ENCODE results near the gene TRUB2.
A peak's percentile ranks its signal among the peaks of the same experiment; 100 is the strongest.

TRUB2 gene

DNA sequence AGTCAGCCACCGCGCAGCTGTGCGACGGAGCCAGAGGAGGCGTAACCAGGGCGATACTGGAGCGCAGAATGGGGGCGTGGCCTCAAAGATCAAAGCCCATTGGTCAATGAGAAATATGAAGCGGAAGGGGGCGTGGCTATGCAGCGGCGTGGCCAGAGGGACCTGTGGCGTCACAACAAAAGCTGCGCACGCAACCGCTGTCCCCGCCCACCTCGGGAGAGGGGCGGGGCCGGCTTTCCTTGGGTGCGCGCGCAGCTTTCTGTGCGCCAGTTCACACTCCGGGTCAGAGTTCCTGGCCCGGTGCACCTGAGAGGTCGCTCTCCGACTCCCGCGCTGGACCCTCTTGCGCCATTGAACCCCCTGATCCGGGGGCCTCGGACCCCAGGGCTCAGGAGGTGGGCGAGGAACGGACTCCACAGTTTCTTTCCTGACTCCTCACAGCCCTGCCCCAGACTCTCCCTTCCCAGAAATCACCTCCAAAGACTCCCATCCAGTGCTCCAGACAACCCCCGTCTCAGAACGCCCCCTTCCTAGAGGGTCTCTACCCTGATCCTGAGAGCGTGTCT lies 46.2 kb downstream of the TRUB2 start, which contains the start of gene SWI5:
TSS of gene SWI5 (plus strand) at position 269 of the 566 bp plus-strand sequence.
- H4K8ac ChIP-seq (ENCODE audit: low read depth, low read length): no peak within 1 kb of the TSS
- H2BK15ac ChIP-seq (ENCODE audit: low read length): peak within 1 kb of the TSS; percentile 38
- DNase-seq (ENCODE audit: low spot score): peak; percentile 100
- H2BK5ac ChIP-seq (ENCODE audit: low read length): peak within 1 kb of the TSS; percentile 83
- peaks cover 3% of the 10 kb centered on the region for H3K79me1 ChIP-seq (ENCODE audit: low read depth, low read length)
- no peak within 1 kb of the TSS for H4K91ac ChIP-seq (ENCODE audit: low read depth, low read length, poor library complexity)
- H3K18ac ChIP-seq (ENCODE audit: low read length): peak within 1 kb of the TSS; percentile 92
- H3K4ac ChIP-seq (ENCODE audit: low read length): no peak within 1 kb of the TSS
- WGBS, 2 donors (ENCODE audit: extremely low coverage in 2 of 2, insufficient read length in 2 of 2, insufficient replicate concordance in 1 of 2): no CpG with 5 or more reads among the region's 38 CpGs
- H2AFZ ChIP-seq (ENCODE audit: low read length): peak within 1 kb of the TSS; percentile 97
- H3K9me3 ChIP-seq (replicated peaks in 1 of 2; ENCODE audit: control insufficient read depth in 2 of 2, insufficient read depth in 1 of 2, low read depth in 1 of 2, low read length in 2 of 2): no peaks in the 10 kb centered on the region
- H3K4me3 ChIP-seq (ENCODE audit: low read length in 2 of 2): peak within 1 kb of the TSS; percentile 65 to 95
- peaks cover 4 to 24% of the 10 kb centered on the region in 2 donors for H3K36me3 ChIP-seq (replicated peaks in 1 of 2; ENCODE audit: control insufficient read depth in 2 of 2, insufficient read depth in 2 of 2, low read length in 2 of 2)
- H3K9ac ChIP-seq (ENCODE audit: low read depth, low read length, poor library complexity): peak within 1 kb of the TSS; percentile 89
- peak within 1 kb of the TSS; percentile 100 for H3K23ac ChIP-seq (ENCODE audit: low read depth, low read length, poor library complexity)
- H3K4me2 ChIP-seq (ENCODE audit: insufficient read depth, low read length, poor library complexity, severe bottlenecking): peak within 1 kb of the TSS; percentile 95
- peak within 1 kb of the TSS; percentile 57 for H3K14ac ChIP-seq (ENCODE audit: low read length)
- H2BK120ac ChIP-seq (ENCODE audit: low read depth, low read length): peak within 1 kb of the TSS; percentile 12
- peak within 1 kb of the TSS; percentile 99 for H2AK5ac ChIP-seq (ENCODE audit: low read depth, low read length)
- peak within 1 kb of the TSS; percentile 51 for H3K27ac ChIP-seq (replicated peaks; ENCODE audit: low read length)
- H3K4me1 ChIP-seq (ENCODE audit: control insufficient read depth in 2 of 2, insufficient read depth in 1 of 2, low read depth in 1 of 2, low read length in 2 of 2): peaks cover 7% of the 10 kb centered on the region in 2 donors
- H2BK12ac ChIP-seq (ENCODE audit: low read length): no peak within 1 kb of the TSS
- H3K27me3 ChIP-seq (ENCODE audit: control insufficient read depth in 3 of 3, insufficient read depth in 3 of 3, low read depth in 1 of 3, low read length in 3 of 3): peaks cover 0 to 2% (median 0%) of the 10 kb centered on the region in 3 experiments

DNA sequence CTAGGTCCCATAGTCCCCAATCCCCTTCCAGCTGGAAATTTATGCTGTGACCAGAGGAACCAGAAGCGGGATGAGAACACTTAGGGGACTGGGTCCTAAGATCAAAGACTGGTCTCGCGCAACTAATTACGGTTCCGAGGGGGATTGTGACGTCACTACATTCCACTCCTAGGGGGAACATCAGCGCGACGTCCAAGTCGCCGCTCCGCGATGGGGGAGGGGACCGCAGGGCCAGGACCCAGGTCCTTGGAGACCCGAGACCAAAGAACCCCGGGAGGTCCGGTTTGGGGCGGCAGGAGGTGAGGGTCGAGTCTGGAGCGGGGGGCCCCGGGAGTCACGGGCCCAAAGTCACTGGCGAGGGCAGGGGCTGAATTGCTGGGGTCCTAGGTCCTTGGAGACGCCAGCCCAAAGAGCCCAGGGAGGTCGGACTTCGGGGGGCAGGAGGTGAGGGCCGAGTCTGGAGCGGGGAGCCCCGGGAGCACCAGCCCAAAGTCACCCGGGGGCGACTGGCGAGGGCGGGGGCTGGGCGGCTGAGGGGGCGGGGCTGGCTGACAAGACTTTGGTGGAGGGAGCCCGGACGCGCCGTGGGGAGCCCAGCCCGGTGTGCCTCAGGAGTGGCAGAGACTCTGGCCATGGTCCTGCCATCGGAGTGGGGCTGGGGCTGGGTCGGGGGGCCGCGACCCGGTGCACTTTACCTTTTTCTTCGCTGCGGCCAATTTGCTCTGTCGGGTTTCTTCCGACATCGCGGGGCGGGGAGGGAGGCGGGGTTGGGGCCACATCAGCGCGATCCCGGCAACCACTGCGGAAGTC lies 46.8 kb downstream of the TRUB2 start, which contains the start of gene GOLGA2:
TSS of gene GOLGA2 (minus strand) at position 810 of the 810 bp plus-strand sequence. CDS start at position 779, 31 bp downstream.
- peak within 1 kb of the TSS; percentile 83 for H2BK5ac ChIP-seq (ENCODE audit: low read length)
- H3K9me3 ChIP-seq (replicated peaks in 1 of 2; ENCODE audit: control insufficient read depth in 2 of 2, insufficient read depth in 1 of 2, low read depth in 1 of 2, low read length in 2 of 2): no peaks in the 10 kb centered on the region
- H2AK5ac ChIP-seq (ENCODE audit: low read depth, low read length): peak within 1 kb of the TSS; percentile 99
- peak within 1 kb of the TSS; percentile 100 for H3K23ac ChIP-seq (ENCODE audit: low read depth, low read length, poor library complexity)
- H2BK12ac ChIP-seq (ENCODE audit: low read length): no peak within 1 kb of the TSS
- H3K4me2 ChIP-seq (ENCODE audit: insufficient read depth, low read length, poor library complexity, severe bottlenecking): peak within 1 kb of the TSS; percentile 95
- no peak within 1 kb of the TSS for H3K4ac ChIP-seq (ENCODE audit: low read length)
- peak within 1 kb of the TSS; percentile 97 for H2AFZ ChIP-seq (ENCODE audit: low read length)
- H3K4me1 ChIP-seq (ENCODE audit: control insufficient read depth in 2 of 2, insufficient read depth in 1 of 2, low read depth in 1 of 2, low read length in 2 of 2): peaks cover 7% of the 10 kb centered on the region in 2 donors
- no CpG with 5 or more reads among the region's 57 CpGs for WGBS, 2 donors (ENCODE audit: extremely low coverage in 2 of 2, insufficient read length in 2 of 2, insufficient replicate concordance in 1 of 2)
- H2BK120ac ChIP-seq (ENCODE audit: low read depth, low read length): peak within 1 kb of the TSS; percentile 12
- peak within 1 kb of the TSS; percentile 57 for H3K14ac ChIP-seq (ENCODE audit: low read length)
- peak within 1 kb of the TSS; percentile 92 for H3K18ac ChIP-seq (ENCODE audit: low read length)
- H3K79me1 ChIP-seq (ENCODE audit: low read depth, low read length): peaks cover 3% of the 10 kb centered on the region
- no peak within 1 kb of the TSS for H4K8ac ChIP-seq (ENCODE audit: low read depth, low read length)
- H3K27ac ChIP-seq (replicated peaks; ENCODE audit: low read length): peak within 1 kb of the TSS; percentile 51
- peak within 1 kb of the TSS; percentile 89 for H3K9ac ChIP-seq (ENCODE audit: low read depth, low read length, poor library complexity)
- peaks cover 0 to 2% (median 0%) of the 10 kb centered on the region in 3 experiments for H3K27me3 ChIP-seq (ENCODE audit: control insufficient read depth in 3 of 3, insufficient read depth in 3 of 3, low read depth in 1 of 3, low read length in 3 of 3)
- H3K36me3 ChIP-seq (replicated peaks in 1 of 2; ENCODE audit: control insufficient read depth in 2 of 2, insufficient read depth in 2 of 2, low read length in 2 of 2): peaks cover 6 to 30% of the 10 kb centered on the region in 2 donors
- peak; percentile 48 for DNase-seq (ENCODE audit: low spot score)
- peak within 1 kb of the TSS; percentile 38 for H2BK15ac ChIP-seq (ENCODE audit: low read length)
- H3K4me3 ChIP-seq (ENCODE audit: low read length in 2 of 2): peak within 1 kb of the TSS; percentile 65 to 95
- H4K91ac ChIP-seq (ENCODE audit: low read depth, low read length, poor library complexity): no peak within 1 kb of the TSS

- no peak for DNase-seq (ENCODE audit: low spot score)
- no peak overlapping the region for H3K4me3 ChIP-seq (ENCODE audit: low read length in 2 of 2)
- no CpG with 5 or more reads among the region's 8 CpGs for WGBS, 2 donors (ENCODE audit: extremely low coverage in 2 of 2, insufficient read length in 2 of 2, insufficient replicate concordance in 1 of 2)
- H2BK5ac ChIP-seq (ENCODE audit: low read length): no peak overlapping the region
- no peak overlapping the region for H4K91ac ChIP-seq (ENCODE audit: low read depth, low read length, poor library complexity)
- H2BK12ac ChIP-seq (ENCODE audit: low read length): no peak overlapping the region
- H2BK120ac ChIP-seq (ENCODE audit: low read depth, low read length): no peak overlapping the region
- H3K4me2 ChIP-seq (ENCODE audit: insufficient read depth, low read length, poor library complexity, severe bottlenecking): no peak overlapping the region
- H3K14ac ChIP-seq (ENCODE audit: low read length): no peak overlapping the region
- H3K4ac ChIP-seq (ENCODE audit: low read length): no peak overlapping the region
- no peak overlapping the region for H3K18ac ChIP-seq (ENCODE audit: low read length)
- no peaks in the 10 kb centered on the region for H3K9me3 ChIP-seq (replicated peaks in 1 of 2; ENCODE audit: control insufficient read depth in 2 of 2, insufficient read depth in 1 of 2, low read depth in 1 of 2, low read length in 2 of 2)
- peaks cover 0 to 2% (median 0%) of the 10 kb centered on the region in 3 experiments for H3K27me3 ChIP-seq (ENCODE audit: control insufficient read depth in 3 of 3, insufficient read depth in 3 of 3, low read depth in 1 of 3, low read length in 3 of 3)
- no peak overlapping the region for H2BK15ac ChIP-seq (ENCODE audit: low read length)
- H2AFZ ChIP-seq (ENCODE audit: low read length): no peak overlapping the region
- peaks cover 6 to 37% of the 10 kb centered on the region in 2 donors for H3K36me3 ChIP-seq (replicated peaks in 1 of 2; ENCODE audit: control insufficient read depth in 2 of 2, insufficient read depth in 2 of 2, low read length in 2 of 2)
- H2AK5ac ChIP-seq (ENCODE audit: low read depth, low read length): no peak overlapping the region
- H3K4me1 ChIP-seq (ENCODE audit: control insufficient read depth in 2 of 2, insufficient read depth in 1 of 2, low read depth in 1 of 2, low read length in 2 of 2): peaks cover 7% of the 10 kb centered on the region in 2 donors
- no peak overlapping the region for H3K9ac ChIP-seq (ENCODE audit: low read depth, low read length, poor library complexity)
- H3K23ac ChIP-seq (ENCODE audit: low read depth, low read length, poor library complexity): no peak overlapping the region
- H3K27ac ChIP-seq (replicated peaks; ENCODE audit: low read length): no peak overlapping the region
- H3K79me1 ChIP-seq (ENCODE audit: low read depth, low read length): peaks cover 3% of the 10 kb centered on the region
- H4K8ac ChIP-seq (ENCODE audit: low read depth, low read length): no peak overlapping the region
These were observed 48.0 kb downstream of the TRUB2 start for GRCh38 chr9:128274245-128274644.

DNA sequence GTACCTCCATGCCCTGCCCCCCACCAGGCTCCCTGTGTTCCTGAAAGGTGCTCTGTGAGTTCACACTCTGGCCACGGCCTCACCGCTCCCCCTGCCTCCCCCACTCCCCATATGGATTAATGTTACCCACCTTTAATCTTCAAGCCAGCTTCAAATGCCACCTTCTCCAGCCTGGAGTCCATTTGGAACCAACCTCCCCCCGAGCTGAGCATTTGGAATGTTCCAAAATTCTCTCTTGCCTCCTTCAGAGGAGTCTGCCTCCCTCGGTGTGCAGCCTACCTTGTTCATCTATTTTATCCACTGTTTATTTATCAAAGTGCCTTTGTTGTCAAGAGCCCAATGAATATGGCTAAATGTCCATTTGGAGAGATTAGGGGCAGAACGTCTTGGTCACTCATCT lies 50.7 kb downstream of the TRUB2 start:
- H2BK5ac ChIP-seq (ENCODE audit: low read length): no peak overlapping the region
- H3K23ac ChIP-seq (ENCODE audit: low read depth, low read length, poor library complexity): no peak overlapping the region
- H3K27me3 ChIP-seq (ENCODE audit: control insufficient read depth in 3 of 3, insufficient read depth in 3 of 3, low read depth in 1 of 3, low read length in 3 of 3): peaks cover 0 to 2% (median 0%) of the 10 kb centered on the region in 3 experiments
- H3K4me3 ChIP-seq (ENCODE audit: low read length in 2 of 2): no peak overlapping the region
- no peak overlapping the region for H4K8ac ChIP-seq (ENCODE audit: low read depth, low read length)
- peaks cover 3 to 4% of the 10 kb centered on the region in 2 donors for H3K4me1 ChIP-seq (ENCODE audit: control insufficient read depth in 2 of 2, insufficient read depth in 1 of 2, low read depth in 1 of 2, low read length in 2 of 2)
- no peak overlapping the region for H2BK120ac ChIP-seq (ENCODE audit: low read depth, low read length)
- H3K4ac ChIP-seq (ENCODE audit: low read length): no peak overlapping the region
- no peak overlapping the region for H3K27ac ChIP-seq (replicated peaks; ENCODE audit: low read length)
- H2AK5ac ChIP-seq (ENCODE audit: low read depth, low read length): no peak overlapping the region
- H2BK15ac ChIP-seq (ENCODE audit: low read length): no peak overlapping the region
- DNase-seq (ENCODE audit: low spot score): no peak
- H3K4me2 ChIP-seq (ENCODE audit: insufficient read depth, low read length, poor library complexity, severe bottlenecking): no peak overlapping the region
- H4K91ac ChIP-seq (ENCODE audit: low read depth, low read length, poor library complexity): no peak overlapping the region
- no peak overlapping the region for H3K18ac ChIP-seq (ENCODE audit: low read length)
- no peaks in the 10 kb centered on the region for H3K9me3 ChIP-seq (replicated peaks in 1 of 2; ENCODE audit: control insufficient read depth in 2 of 2, insufficient read depth in 1 of 2, low read depth in 1 of 2, low read length in 2 of 2)
- no peak overlapping the region for H3K9ac ChIP-seq (ENCODE audit: low read depth, low read length, poor library complexity)
- H3K79me1 ChIP-seq (ENCODE audit: low read depth, low read length): peaks cover 3% of the 10 kb centered on the region
- no peak overlapping the region for H3K14ac ChIP-seq (ENCODE audit: low read length)
- no peak overlapping the region for H2BK12ac ChIP-seq (ENCODE audit: low read length)
- WGBS, 2 donors (ENCODE audit: extremely low coverage in 2 of 2, insufficient read length in 2 of 2, insufficient replicate concordance in 1 of 2): no CpG with 5 or more reads among the region's 5 CpGs
- peaks cover 20 to 62% of the 10 kb centered on the region in 2 donors for H3K36me3 ChIP-seq (replicated peaks in 1 of 2; ENCODE audit: control insufficient read depth in 2 of 2, insufficient read depth in 2 of 2, low read length in 2 of 2)
- H2AFZ ChIP-seq (ENCODE audit: low read length): no peak overlapping the region
